BJ (cell line): Measurements from ENCODE around the gene MPPED2. TPM values are rescaled to one million over a fixed set of nuclear protein-coding genes. Genes with fewer than 3 reads are reported as not detected.

Experiments
- CTCF ChIA-PET: fragments of 350-600 bp; formaldehyde crosslinking; extraction: SDS; loops from one replicate; lab custom pipeline; 2021; ENCODE audit warnings: antibody characterized with exemption, inconsistent platforms; lab: Yijun Ruan, JAX
- POLR2A ChIA-PET: fragments of 300-600 bp; sonication (Branson Sonifier 250); formaldehyde crosslinking; extraction: SDS; loops from one replicate; lab custom pipeline; 2021; ENCODE audit warnings: antibody characterized with exemption; lab: Charles Lee
- DNase-seq: peaks from one replicate; pipeline ENCODE4 v3.0.0-alpha.2; 2011; ENCODE audit warnings: low read depth
- H3K27me3 ChIP-seq: 2 replicates; pipeline ENCODE4 v1.6.0; 2011; ENCODE audit warnings: low read length; ENCODE audit not compliant: control insufficient read depth, insufficient read depth
- H3K36me3 ChIP-seq: 2 replicates; pipeline ENCODE4 v1.5.1; 2011; ENCODE audit warnings: low read length; ENCODE audit not compliant: control insufficient read depth, insufficient read depth
- H3K4me3 ChIP-seq: 2 replicates; pipeline ENCODE4 v1.5.1; 2011; ENCODE audit warnings: low read depth, mild to moderate bottlenecking, control low read depth, low read length
- polyA plus RNA-seq: library from polyadenylated mRNA; depleted of rRNA; stranded (reverse); fragments of >200 nt; gene quantifications from 2 replicates; pipeline ENCODE4 v1.2.3, GENCODE V29; 2011
- TF ChIP-seq, protein P1 (sequence below): IDR thresholded peaks from 2 replicates; pipeline ENCODE4 v1.5.1; 2011; ENCODE audit warnings: low read depth, mild to moderate bottlenecking, control low read depth, inconsistent platforms, low read length, moderate library complexity; ENCODE audit not compliant: insufficient read depth

The MPPED2 gene
- polyA plus RNA-seq, 1 experiment, result not detected

DNA sequence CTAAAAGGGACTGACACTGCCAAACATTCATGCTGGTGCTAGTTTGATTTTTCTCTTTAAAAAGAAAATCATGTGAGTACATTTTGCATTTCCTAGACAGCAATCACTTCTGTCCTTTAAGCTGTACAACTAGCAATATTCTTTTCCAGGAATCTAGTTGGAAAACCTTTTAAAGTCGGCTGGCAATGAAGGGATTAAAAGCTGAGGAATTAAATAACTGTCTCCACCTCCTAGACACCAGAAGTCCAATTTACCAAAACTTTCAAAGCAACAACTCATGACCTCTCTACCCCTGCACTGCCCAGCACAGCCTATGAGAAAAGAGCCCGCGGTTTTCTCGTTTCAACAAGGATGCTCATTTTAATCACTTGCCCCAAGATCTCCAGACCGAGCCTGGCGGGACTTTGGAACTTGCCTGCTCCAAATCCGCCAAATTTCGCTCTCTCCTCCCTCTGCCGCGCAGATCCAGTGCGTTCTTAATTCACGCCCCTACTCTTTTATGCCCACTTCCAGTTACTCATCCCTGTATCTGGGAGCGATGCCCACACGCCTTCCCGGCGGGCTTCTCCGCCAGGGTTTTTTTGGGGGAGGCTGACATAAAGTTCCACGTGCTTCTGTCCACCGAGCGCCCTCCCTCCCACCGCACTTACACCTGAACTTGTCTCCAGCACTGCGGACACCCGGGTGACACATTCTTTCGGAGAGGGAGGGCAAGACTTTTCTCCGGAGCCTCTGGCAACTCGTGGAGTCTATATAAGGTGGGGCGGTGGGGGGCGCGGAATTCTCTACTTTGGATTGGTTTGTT lies 2.5 kb downstream of the MPPED2 start:
- ChIA-PET POLR2A (no interaction called here), CTCF (no interaction called here)
- no peak for DNase-seq
- Histone ChIP-seq H3K36me3 (no peaks in the 10 kb centered on the region), H3K27me3 (peaks cover 27% of the 10 kb centered on the region), H3K4me3 (no peak overlapping the region)
- TF ChIP-seq, protein P1, sequence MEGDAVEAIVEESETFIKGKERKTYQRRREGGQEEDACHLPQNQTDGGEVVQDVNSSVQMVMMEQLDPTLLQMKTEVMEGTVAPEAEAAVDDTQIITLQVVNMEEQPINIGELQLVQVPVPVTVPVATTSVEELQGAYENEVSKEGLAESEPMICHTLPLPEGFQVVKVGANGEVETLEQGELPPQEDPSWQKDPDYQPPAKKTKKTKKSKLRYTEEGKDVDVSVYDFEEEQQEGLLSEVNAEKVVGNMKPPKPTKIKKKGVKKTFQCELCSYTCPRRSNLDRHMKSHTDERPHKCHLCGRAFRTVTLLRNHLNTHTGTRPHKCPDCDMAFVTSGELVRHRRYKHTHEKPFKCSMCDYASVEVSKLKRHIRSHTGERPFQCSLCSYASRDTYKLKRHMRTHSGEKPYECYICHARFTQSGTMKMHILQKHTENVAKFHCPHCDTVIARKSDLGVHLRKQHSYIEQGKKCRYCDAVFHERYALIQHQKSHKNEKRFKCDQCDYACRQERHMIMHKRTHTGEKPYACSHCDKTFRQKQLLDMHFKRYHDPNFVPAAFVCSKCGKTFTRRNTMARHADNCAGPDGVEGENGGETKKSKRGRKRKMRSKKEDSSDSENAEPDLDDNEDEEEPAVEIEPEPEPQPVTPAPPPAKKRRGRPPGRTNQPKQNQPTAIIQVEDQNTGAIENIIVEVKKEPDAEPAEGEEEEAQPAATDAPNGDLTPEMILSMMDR, result no peak

DNA sequence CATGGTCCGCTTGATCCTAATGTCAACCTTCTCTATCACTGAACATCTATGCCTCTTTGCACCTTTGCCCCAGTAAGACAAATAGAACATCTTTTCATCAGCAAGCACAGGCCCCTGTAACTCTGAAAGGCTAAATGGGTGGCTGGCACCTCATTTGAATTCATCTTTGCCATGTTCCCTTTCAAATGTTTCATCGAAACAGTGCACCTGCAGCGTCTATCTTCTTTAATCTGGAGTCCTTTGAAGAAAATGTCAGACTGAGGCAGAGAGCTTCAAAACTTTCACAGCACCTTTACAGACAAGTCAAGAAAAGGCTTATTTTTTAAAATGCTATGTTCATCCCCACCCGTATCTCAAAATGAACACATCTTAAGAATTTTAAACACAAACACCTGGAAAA lies 3.4 kb downstream of the MPPED2 start:
- CTCF ChIA-PET, result no interaction called here

DNA sequence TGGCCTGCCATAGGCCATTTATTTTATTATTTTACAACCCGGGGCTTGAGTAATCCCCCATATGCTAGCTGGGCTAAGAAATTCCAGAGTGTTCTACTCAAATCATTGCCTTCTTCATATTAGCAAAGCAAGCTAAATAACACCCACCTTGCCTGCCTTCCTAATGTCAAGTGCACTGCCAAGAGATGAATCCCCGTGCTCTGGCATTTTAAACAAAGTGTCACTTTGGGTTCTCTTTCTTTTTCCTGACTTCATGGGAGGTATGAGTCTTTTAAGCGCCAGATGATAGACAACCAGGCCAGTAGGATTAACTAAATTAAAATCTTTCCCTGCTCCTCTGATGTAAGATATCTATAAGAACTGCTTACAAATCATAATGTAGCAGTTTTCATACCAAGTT lies 4.5 kb downstream of the MPPED2 start:
- CTCF ChIA-PET, result no interaction called here
- H3K27me3 ChIP-seq, result peaks cover 22% of the 10 kb centered on the region
- POLR2A ChIA-PET, result no interaction called here
- DNase-seq, result no peak
- no peak overlapping the region for H3K4me3 ChIP-seq
- H3K36me3 ChIP-seq, result no peaks in the 10 kb centered on the region
- TF ChIP-seq, protein P1, result no peak

More for the DNA sequence above, 3.4 kb downstream of the MPPED2 start:
- no peak overlapping the region for H3K4me3 ChIP-seq
- DNase-seq, result no peak
- POLR2A ChIA-PET, result no interaction called here
- TF ChIP-seq, protein P1, result no peak
- no peaks in the 10 kb centered on the region for H3K36me3 ChIP-seq
- H3K27me3 ChIP-seq, result peaks cover 27% of the 10 kb centered on the region

DNA sequence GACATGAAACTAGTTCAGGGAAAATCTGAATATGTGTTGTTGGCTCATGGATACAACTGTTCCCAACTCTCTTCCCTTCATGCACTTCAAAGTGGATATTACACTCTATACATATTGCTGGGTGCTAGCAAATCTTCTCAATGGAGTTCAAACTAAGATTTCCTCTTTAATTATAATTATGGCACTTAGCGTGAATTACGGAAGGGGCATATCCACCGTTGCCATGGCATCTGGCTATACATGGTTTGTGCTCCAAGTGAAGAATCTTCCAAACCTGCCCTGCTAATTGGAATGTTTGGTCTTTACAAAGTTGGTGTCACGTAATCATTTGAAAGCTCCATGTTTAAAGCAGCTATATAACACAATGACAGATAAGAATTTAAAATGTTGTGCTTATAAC lies 5.6 kb downstream of the MPPED2 start:
- Histone ChIP-seq H3K27me3 (peaks cover 16% of the 10 kb centered on the region), H3K36me3 (no peaks in the 10 kb centered on the region), H3K4me3 (no peak overlapping the region)
- no peak for DNase-seq
- ChIA-PET CTCF (no interaction called here), POLR2A (no interaction called here)
- TF ChIP-seq, protein P1, result no peak

DNA sequence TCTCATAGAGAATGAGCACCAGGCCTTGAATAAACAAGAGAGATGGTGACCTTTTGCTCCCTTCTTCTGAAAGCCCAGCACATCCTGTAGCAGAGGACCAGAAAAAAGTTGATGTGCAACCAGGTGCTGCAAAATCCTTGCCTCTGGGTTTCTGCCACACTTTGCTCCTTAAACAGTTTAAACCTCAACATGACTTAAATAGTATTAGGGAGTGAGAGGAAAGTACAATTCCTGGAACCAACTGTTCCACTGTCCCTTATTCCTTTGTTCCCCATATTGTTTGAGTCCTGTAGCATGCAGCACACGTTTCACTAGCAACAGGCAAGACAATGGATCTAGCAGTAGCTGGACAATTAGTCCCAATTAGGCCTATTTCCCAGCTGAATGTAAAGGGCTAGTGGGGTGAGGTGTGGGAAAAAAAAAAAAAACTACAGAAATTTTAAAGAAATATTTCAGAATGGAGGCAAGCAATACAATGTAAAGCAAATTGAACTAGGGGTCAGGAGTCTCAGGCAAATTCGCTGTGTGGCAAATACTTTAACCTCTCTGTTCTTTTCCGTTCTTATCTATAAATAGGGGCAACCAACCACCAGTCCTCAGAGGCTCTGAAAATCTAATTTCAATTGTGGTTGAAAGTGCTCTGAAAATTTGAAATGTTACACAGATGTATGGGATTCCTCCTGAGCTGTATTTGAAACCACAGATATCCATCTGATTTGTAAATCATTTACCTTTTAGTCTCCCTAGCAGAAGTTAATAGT lies 6.6 kb downstream of the MPPED2 start:
- no peaks in the 10 kb centered on the region for H3K36me3 ChIP-seq
- TF ChIP-seq, protein P1, result no peak
- DNase-seq, result no peak
- H3K4me3 ChIP-seq, result no peak overlapping the region
- peaks cover 11% of the 10 kb centered on the region for H3K27me3 ChIP-seq
- ChIA-PET POLR2A (no interaction called here), CTCF (interaction anchor here (0.6 to 0.8 kb wide), 2 partner anchors 89 to 278 kb away, joined by 3 to 4 read pairs; no protein-coding TSS in a partner anchor)
